Natural killer cell (primary cell): ENCODE results near the gene CTSZ. TPM values are rescaled to one million over a fixed set of nuclear protein-coding genes. Genes with fewer than 3 reads are reported as not detected.
"Not testable (repeated sequence)": the region's sequence is repeated elsewhere in the genome, so short reads cannot be mapped to it uniquely, and the experiment has no call there.

Source experiments
- ATAC-seq, 3 donors: fragments of 150-1000 bp in 2 of 3; fragments of 200-7000 bp in 1 of 3; cut with Tn5 transposase; 1 replicate in 1 of 3; 2 replicates in 2 of 3; pipeline ENCODE4 v1.10.0; 2021; ENCODE audit warnings: mild to moderate bottlenecking in 2 of 3, moderate library complexity in 2 of 3
- DNase-seq, 2 donors: peaks; one replicate each; pipeline versions ENCODE4 v3.0.0 to v3.0.0-alpha.2; 2013 to 2021; ENCODE audit warnings: mixed read lengths in 1 of 2
- H3K27ac ChIP-seq: one replicate; pipeline ENCODE4 v1.5.1; 2013; ENCODE audit warnings: mild to moderate bottlenecking, low read length
- H3K27me3 ChIP-seq: one replicate; pipeline ENCODE4 v1.6.1; 2013; ENCODE audit warnings: low read length; ENCODE audit not compliant: control insufficient read depth, insufficient read depth
- H3K36me3 ChIP-seq: one replicate; pipeline ENCODE4 v1.6.1; 2013; ENCODE audit warnings: low read length; ENCODE audit not compliant: control insufficient read depth, insufficient read depth
- H3K4me1 ChIP-seq: one replicate; pipeline ENCODE4 v1.6.1; 2013; ENCODE audit warnings: low read length; ENCODE audit not compliant: control insufficient read depth, insufficient read depth
- H3K4me3 ChIP-seq: one replicate; pipeline ENCODE4 v1.5.1; 2013; ENCODE audit warnings: low read length
- H3K9me3 ChIP-seq: one replicate; pipeline ENCODE4 v1.6.1; 2013; ENCODE audit warnings: low read length; ENCODE audit not compliant: control insufficient read depth, insufficient read depth
- H3K27ac Mint-ChIP-seq, 2 donors: one replicate each; pipeline ENCODE4 v1.8.0; 2022; ENCODE audit warnings: mild to moderate bottlenecking in 2 of 2, mixed read lengths in 2 of 2, moderate library complexity in 1 of 2
- H3K27me3 Mint-ChIP-seq, 2 donors: one replicate each; pipeline ENCODE4 v1.8.0; 2022; ENCODE audit warnings: low read depth in 2 of 2, mixed read lengths in 2 of 2
- H3K36me3 Mint-ChIP-seq: one replicate; pipeline ENCODE4 v1.8.0; 2022; ENCODE audit warnings: mixed read lengths
- H3K4me1 Mint-ChIP-seq, 2 donors: one replicate each; pipeline ENCODE4 v1.8.0; 2022; ENCODE audit warnings: mixed read lengths in 2 of 2
- H3K4me3 Mint-ChIP-seq: one replicate; pipeline ENCODE4 v1.8.0; 2022; ENCODE audit warnings: mild to moderate bottlenecking, moderate library complexity, mixed read lengths
- H3K9me3 Mint-ChIP-seq, 2 donors: one replicate each; pipeline ENCODE4 v1.8.0; 2022; ENCODE audit warnings: mixed read lengths in 2 of 2
- WGBS: methylation state at CpG from one replicate; pipeline ENCODE4 v1.1.7; 2013; ENCODE audit warnings: missing lambda C conversion rate; ENCODE audit not compliant: insufficient coverage; 5-methylcytosine and 5-hydroxymethylcytosine counted together
- intact Hi-C: fragments of 100-400 bp; cut with micrococcal nuclease; formaldehyde crosslinking; loops from one replicate; pipeline ENCODE4 v1.14.2; 2022
- total RNA-seq, 4 donors: library from RNA; stranded (reverse); fragments of 120-200 nt in 1 of 4; gene quantifications; one replicate each; pipeline versions ENCODE4 v1.2.3 to v1.2.4, GENCODE V29; 2013 to 2022
- TF ChIP-seq, protein P1 (sequence below): fragments of 200-600 bp; IDR thresholded peaks from one replicate; pipeline ENCODE4 v1.8.0; 2022; ENCODE audit warnings: antibody characterized with exemption

The CTSZ gene
- total RNA-seq, 3 donors from 2014 or later (not counting 1 experiment from before 2014, with no cell fraction given): 30.5 to 52.5 (median 42.3) TPM

GRCh38 chr20:58969439-58969838 is 37.6 kb downstream of the CTSZ start:
- Mint-ChIP-seq H3K27ac (no peak overlapping the region), H3K9me3 (no peaks in the 10 kb centered on the region), H3K36me3 (no peaks in the 10 kb centered on the region), H3K27me3 (peaks cover 14 to 40% of the 10 kb centered on the region in 2 donors), H3K4me1 (no peaks in the 10 kb centered on the region), H3K4me3 (no peak overlapping the region)
- Histone ChIP-seq H3K36me3 (no peaks in the 10 kb centered on the region), H3K27me3 (peaks cover 2% of the 10 kb centered on the region), H3K9me3 (no peaks in the 10 kb centered on the region), H3K27ac (no peak overlapping the region), H3K4me3 (no peak overlapping the region), H3K4me1 (no peaks in the 10 kb centered on the region)
- intact Hi-C loops: no loop called here
- ATAC-seq (no peak), DNase-seq (no peak)
- TF ChIP-seq, protein P1, sequence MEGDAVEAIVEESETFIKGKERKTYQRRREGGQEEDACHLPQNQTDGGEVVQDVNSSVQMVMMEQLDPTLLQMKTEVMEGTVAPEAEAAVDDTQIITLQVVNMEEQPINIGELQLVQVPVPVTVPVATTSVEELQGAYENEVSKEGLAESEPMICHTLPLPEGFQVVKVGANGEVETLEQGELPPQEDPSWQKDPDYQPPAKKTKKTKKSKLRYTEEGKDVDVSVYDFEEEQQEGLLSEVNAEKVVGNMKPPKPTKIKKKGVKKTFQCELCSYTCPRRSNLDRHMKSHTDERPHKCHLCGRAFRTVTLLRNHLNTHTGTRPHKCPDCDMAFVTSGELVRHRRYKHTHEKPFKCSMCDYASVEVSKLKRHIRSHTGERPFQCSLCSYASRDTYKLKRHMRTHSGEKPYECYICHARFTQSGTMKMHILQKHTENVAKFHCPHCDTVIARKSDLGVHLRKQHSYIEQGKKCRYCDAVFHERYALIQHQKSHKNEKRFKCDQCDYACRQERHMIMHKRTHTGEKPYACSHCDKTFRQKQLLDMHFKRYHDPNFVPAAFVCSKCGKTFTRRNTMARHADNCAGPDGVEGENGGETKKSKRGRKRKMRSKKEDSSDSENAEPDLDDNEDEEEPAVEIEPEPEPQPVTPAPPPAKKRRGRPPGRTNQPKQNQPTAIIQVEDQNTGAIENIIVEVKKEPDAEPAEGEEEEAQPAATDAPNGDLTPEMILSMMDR: no peak
- 100% methylated on average over 2 of the region's 2 CpGs for WGBS

DNA sequence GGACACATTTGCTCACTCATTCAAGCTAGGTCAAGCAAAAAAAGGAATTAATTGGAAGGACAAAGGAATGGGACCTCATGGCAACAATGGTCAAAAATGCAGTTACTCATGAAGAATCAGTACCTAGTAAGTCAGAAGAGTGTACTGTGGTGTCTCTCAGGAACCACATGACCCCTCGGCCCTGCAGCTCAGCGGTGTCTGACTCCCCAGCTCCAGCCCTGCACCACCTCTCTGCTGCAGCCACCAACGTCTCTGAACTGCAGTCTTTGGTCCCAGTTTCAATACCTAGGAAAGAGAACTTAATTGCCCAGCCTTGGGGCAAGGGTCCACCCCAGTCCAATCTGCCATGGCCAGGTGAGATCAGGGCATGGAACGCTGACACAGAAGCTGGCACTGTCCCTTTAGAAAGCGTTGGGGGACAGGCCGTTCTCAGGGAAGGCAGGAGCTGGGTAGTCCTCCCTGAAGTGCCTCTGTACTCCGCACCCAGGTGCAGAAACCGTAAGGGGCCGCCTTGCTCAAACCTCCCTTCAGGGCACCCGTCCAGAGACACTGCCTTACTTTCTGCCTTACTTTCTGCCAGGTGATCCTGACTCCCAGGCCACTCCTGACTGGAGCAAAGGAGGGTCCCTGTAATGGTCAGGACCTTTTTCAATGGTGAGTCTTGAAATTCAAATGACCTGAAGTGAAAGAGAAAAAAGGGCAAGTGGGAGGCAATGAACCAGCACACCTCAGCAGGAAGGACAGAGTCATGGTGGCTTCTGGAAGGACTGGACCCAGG is 39.2 kb downstream of the CTSZ start:
- intact Hi-C loops: no loop called here
- no peaks in the 10 kb centered on the region for H3K9me3 Mint-ChIP-seq
- WGBS: 84% methylated on average over 10 of the region's 10 CpGs
- TF ChIP-seq, protein P1: no peak
- ATAC-seq: no peak
- H3K4me1 ChIP-seq: no peaks in the 10 kb centered on the region
- H3K36me3 Mint-ChIP-seq: no peaks in the 10 kb centered on the region
- H3K4me3 ChIP-seq: no peak overlapping the region
- H3K9me3 ChIP-seq: no peaks in the 10 kb centered on the region
- no peak overlapping the region for H3K27ac Mint-ChIP-seq
- H3K27ac ChIP-seq: no peak overlapping the region
- no peak for DNase-seq
- H3K27me3 Mint-ChIP-seq: peaks cover 14 to 47% of the 10 kb centered on the region in 2 donors
- peaks cover 2% of the 10 kb centered on the region for H3K27me3 ChIP-seq
- H3K36me3 ChIP-seq: no peaks in the 10 kb centered on the region
- no peak overlapping the region for H3K4me3 Mint-ChIP-seq
- H3K4me1 Mint-ChIP-seq: no peaks in the 10 kb centered on the region

DNA sequence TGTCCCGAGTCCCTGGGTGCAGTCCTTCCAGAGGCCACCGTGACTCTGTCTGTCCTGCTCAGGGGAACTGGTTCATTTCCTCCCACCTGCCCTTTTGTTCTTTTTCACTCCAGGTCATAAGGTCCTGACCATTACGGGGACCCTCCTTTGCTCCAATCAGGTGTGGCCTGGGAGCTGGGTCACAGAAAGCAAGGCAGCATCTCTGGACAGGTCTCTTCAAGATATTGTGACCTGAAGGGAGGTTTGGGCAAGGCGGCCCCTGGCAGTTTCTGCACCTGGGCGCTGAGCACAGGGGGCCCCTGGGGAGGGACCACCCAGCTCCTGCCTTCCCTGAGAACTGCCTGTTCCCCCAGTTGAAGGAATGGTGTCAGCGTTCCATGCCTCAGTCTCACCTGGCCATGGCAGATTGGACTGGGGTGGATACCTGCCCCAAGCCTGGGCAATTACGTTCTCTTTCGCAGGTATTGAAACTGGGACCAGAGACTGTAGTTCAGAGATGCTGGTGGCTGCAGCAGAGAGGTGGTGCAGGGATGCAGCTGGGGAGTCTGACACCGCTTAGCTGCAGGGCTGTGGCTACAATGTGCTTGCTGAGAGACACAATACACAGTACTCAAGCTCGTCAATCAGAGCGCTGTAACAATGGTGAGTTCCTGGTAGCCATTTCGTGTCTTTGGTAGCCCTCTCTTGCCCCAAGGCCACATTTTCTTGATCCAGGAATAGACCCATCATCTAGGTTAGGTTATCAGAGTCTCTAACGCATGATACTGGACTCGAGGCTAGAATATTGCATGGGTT is 41.6 kb downstream of the CTSZ start:
- no peaks in the 10 kb centered on the region for H3K36me3 ChIP-seq
- WGBS: 82% methylated on average over 14 of the region's 14 CpGs
- intact Hi-C loops: no loop called here
- Mint-ChIP-seq H3K4me3 (no peak overlapping the region), H3K27ac (no peak overlapping the region), H3K27me3 (peaks cover 18 to 44% of the 10 kb centered on the region in 2 donors), H3K4me1 (no peaks in the 10 kb centered on the region), H3K36me3 (no peaks in the 10 kb centered on the region), H3K9me3 (no peaks in the 10 kb centered on the region)
- DNase-seq: no peak
- H3K27me3 ChIP-seq: peaks cover 2% of the 10 kb centered on the region
- H3K4me1 ChIP-seq: no peaks in the 10 kb centered on the region
- H3K9me3 ChIP-seq: no peaks in the 10 kb centered on the region
- no peak overlapping the region for H3K4me3 ChIP-seq
- H3K27ac ChIP-seq: no peak overlapping the region
- TF ChIP-seq, protein P1: no peak
- no peak for ATAC-seq

DNA sequence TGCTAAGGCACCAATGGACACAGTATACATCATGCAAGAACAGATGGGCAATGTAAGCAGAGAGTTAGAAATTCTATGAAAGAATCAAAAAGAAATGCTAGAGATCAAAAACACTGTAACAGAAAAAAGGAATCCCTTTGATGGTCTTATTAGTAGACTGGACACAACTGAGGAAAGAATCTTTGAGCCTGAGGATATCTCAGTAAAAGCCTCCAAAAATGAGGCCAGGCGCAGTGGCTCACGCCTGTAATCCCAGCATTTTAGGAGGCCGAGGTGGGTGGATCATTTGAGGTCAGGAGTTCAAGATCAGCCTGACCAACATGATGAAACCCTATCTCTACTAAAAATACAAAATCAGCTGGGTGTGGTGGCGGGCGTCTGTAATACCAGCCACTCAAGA is 43.1 kb downstream of the CTSZ start:
- H3K27ac Mint-ChIP-seq, intact Hi-C loops, H3K9me3 Mint-ChIP-seq, H3K4me1 Mint-ChIP-seq, H3K27ac ChIP-seq, H3K4me3 ChIP-seq, H3K36me3 ChIP-seq, ATAC-seq, H3K4me3 Mint-ChIP-seq, H3K36me3 Mint-ChIP-seq, DNase-seq, H3K9me3 ChIP-seq, H3K4me1 ChIP-seq, H3K27me3 ChIP-seq: not testable (repeated sequence)
- peaks cover 18 to 29% of the 10 kb centered on the region in 2 donors for H3K27me3 Mint-ChIP-seq
- WGBS: 94% methylated on average over 4 of the region's 5 CpGs
